NCI-H2227 (cell line): ENCODE data around the gene BMAL2.

Experiments
- DNase-seq: peaks from one replicate; lab custom pipeline; 2025; ENCODE audit not compliant: unreplicated experiment; lab: John Stamatoyannopoulos, UW

BMAL2 gene

DNA sequence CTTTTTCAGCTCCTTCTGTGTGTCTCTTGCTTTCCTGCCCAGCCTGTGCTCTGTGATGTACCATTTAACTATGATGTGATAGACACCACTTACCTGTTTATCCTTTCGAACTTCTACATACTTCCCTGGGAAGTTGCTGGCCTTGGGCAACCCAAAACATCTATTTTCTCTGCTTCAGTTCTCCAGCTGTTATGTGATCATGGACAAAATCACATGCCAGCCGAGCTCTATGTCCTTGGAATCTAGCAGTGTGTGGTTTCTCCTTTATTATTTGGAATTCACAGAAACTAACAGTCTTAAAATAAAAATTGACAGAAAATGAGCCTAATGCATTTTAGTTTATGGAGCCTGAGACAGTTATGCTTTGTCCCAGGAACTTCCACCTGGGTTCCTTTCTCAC, 22.9 kb downstream of the BMAL2 start:
- DNase-seq = no peak

DNA sequence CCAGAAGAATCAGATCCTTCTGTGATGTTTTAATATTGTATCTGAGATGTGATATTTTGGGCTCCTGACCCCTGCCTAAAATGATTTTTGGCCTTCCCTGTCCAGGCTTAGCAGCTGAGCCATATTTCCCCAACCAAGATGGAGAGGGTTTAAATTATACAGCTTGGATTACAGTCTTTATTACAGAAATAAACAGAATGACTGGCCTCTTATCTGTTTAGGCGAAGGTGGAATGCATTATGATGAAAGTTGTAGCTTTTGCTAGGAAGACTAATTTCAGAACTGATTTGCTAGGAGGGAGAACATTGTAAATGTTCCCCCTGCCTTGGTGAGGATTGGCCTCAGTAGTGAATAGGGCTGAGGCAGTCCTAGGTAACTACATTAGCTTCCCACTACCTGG, 23.3 kb downstream of the BMAL2 start:
- no peak for DNase-seq

DNA sequence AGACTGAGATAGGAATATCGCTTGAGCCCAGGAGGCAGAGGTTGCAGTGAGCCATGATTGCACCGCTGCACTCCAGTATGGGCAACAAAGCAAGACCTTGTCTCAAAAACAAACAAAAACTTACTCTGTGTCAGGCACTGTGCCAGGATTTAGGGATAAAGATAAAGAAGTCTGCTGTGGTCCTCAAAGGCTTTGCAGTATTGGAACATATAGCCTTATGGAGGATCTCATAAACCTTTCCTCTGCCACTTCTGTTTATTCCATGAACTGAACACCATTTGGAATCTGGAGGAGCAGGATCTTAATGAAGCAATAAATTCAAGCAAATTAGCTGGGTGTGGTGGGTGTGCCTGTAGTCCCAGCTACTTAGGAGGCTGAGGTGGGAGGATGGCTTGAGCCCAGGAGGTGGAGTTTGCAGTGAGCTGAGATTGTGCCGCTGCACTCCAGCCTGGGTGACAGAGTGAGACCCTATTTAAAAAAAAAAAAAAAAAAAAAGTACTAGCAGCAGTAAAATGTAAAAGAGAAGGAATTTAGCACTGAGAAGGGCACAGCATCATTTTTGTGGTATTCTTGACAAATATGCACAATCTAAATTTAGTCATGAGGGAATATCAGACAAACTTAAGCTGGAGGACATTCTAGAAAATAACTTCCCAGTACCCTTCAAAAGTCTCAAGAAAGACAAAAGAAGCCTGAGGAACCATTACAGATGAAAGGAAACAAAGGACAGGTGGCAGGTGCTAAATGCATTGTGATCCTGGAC, 27.1 kb downstream of the BMAL2 start:
- no peak for DNase-seq

DNA sequence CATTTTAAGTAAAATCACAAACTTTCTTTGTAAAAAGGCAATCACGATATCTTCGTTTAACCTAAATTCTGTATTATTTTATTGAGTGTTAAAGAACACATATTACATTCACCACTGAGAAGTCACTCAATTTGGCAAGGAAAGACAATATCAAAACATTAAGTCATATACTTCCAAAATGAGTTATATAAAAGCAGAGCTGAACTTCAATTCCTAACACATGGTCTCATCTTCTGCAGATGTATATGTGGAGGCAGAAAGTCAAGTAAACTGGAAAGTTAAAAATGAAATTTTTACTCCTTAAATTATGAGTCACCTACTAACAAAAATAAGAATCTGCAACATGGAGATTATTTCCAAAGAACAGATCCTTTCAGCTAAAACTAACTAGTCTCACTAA, 28.7 kb downstream of the BMAL2 start:
- no peak for DNase-seq

DNA sequence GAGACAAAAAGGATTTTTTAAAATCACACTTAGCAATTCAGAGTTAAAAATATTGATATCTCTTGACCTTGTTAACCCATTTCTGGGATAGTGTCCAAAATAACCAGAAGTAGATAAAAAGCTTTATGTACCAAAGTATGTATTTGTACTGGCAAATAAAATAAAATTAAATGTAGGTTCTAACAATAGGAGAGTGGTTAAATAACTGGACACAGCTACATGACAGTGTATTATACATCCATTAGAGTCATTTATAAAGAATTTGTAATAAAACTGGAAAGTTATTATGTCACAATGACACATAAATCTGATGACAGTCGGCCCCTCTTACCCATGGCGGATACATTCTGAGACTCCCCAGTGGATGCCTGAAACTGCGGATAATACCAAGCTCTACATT, 34.0 kb downstream of the BMAL2 start:
- DNase-seq = no peak

DNA sequence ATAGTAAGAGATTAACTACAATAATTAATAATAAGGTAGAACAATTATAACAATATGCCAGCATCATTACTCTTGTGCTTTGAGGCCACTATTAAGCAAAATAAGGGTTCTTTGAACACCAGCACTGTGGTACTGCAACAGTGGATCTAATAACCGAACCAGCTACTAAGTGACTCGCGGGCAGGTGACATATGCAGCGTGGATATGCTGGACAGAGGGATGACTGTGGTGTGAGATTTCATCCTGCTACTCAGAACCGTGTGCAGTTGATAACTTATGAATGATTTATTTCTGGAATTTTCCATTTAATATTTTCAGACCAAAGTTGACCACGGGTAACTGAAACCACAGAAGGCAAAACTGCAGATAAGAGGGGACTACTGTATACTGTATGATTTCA, 34.4 kb downstream of the BMAL2 start:
- DNase-seq = no peak

DNA sequence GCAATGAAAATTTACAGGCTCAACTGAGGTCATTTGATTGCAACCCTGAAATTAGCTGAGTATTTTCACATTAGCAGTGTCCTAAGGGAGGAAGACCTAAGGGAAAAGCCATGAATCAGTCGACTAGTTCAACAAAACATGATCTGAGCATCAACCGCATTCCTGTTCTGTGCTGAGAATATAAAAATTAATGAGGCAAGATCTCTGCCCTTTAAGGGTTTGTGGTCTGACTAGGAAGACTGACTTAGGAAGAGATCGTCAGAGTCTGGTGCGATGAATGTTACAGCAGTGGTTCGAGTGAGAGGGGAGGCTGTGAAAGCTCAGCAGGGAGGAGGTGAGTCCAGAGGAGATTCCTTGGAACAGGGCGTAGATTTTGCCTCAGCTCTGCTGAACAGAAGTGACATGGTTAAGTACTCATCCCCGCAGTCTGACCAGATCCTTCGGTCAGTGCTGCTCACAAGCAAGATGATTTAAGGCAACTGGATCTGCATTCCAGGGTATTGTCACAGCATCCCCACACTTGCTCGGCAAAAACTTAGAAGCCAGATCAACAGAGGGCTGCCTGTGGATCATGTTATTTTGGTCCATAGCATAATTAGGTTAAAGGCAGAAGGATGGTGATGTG, 49.6 kb downstream of the BMAL2 start:
- no peak for DNase-seq
